GM12878 (cell line): ENCODE results near the gene TRIM63. TPM values are rescaled to one million over a fixed set of nuclear protein-coding genes. Genes with fewer than 3 reads are reported as not detected.

Source experiments
- ATAC-seq: fragments of 200-7000 bp; cut with Tn5 transposase; 3 replicates; pipeline ENCODE4 v1.9.1; 2020; ENCODE audit warnings: mild to moderate bottlenecking, moderate library complexity
- BruUV-seq: library from RNA; stranded (reverse); fragments of 400-500 nt; replicated peaks from 2 replicates; lab custom pipeline; 2021; lab: Mats Ljungman, UMichigan
- CTCF ChIA-PET: fragments of 300-600 bp; sonication (Branson Sonifier 250); formaldehyde crosslinking; extraction: SDS; loops from one replicate; lab custom pipeline; 2021; ENCODE audit warnings: inconsistent platforms; lab: Yijun Ruan, JAX
- POLR2A ChIA-PET: fragments of 350-600 bp; formaldehyde crosslinking; extraction: SDS; loops from one replicate; lab custom pipeline; 2021; ENCODE audit warnings: inconsistent platforms; lab: Charles Lee
- RAD21 ChIA-PET: fragments of 300-600 bp; sonication (Branson Sonifier 250); formaldehyde crosslinking; loops from one replicate; lab custom pipeline; 2023; ENCODE audit warnings: antibody characterized with exemption; ENCODE audit not compliant: unreplicated experiment; lab: Charles Lee
- SMC1A ChIA-PET: fragments of 300-600 bp; sonication (Branson Sonifier 250); formaldehyde crosslinking; loops from one replicate; lab custom pipeline; 2023; ENCODE audit not compliant: unreplicated experiment, uncharacterized antibody; lab: Charles Lee
- DNase-seq: peaks from one replicate; pipeline ENCODE4 v3.0.0-alpha.2; 2011; ENCODE audit warnings: low read depth, low spot score
- FAIRE-seq: peaks from 3 replicates; lab custom pipeline; 2011; peaks lifted over from hg19 to GRCh38; lab: Jason Lieb, UNC
- H2AFZ ChIP-seq: 2 replicates; pipeline ENCODE4 v1.6.0; 2011; ENCODE audit warnings: low read depth, low read length, control low read depth; ENCODE audit not compliant: control insufficient read depth
- H3K27ac ChIP-seq: 2 replicates; pipeline ENCODE4 v1.5.1; 2011; ENCODE audit warnings: control low read depth; ENCODE audit not compliant: control insufficient read depth, insufficient read depth
- H3K27me3 ChIP-seq, 2 experiments: replicated peaks in 1 of 2; 2 replicates each; pipeline versions ENCODE4 v1.6.0 to v1.6.1; 2011; ENCODE audit warnings: low read length in 1 of 2; ENCODE audit not compliant: control insufficient read depth in 2 of 2, insufficient read depth in 2 of 2
- H3K36me3 ChIP-seq, 2 experiments: 2 replicates each; pipeline ENCODE4 v1.5.1; 2011; ENCODE audit warnings: low read length in 1 of 2; ENCODE audit not compliant: control insufficient read depth in 2 of 2, insufficient read depth in 2 of 2
- H3K4me1 ChIP-seq: 2 replicates; pipeline ENCODE4 v1.6.1; 2011; ENCODE audit warnings: mild to moderate bottlenecking, low read length, moderate library complexity, mixed read lengths; ENCODE audit not compliant: control insufficient read depth, insufficient read depth
- H3K4me2 ChIP-seq: 2 replicates; pipeline ENCODE4 v1.6.0; 2011; ENCODE audit warnings: control low read depth; ENCODE audit not compliant: control insufficient read depth, insufficient read depth
- H3K4me3 ChIP-seq: fragments of 200-600 bp; sonication (generic); 2 replicates; pipeline ENCODE4 v1.5.1; 2016
- H3K79me2 ChIP-seq: 2 replicates; pipeline ENCODE4 v1.6.0; 2011; ENCODE audit warnings: low read length; ENCODE audit not compliant: control insufficient read depth, insufficient read depth
- H3K9ac ChIP-seq: 2 replicates; pipeline ENCODE4 v1.8.0; 2011; ENCODE audit warnings: low read length, control low read depth, mixed read lengths; ENCODE audit not compliant: control insufficient read depth, insufficient read depth
- H3K9me3 ChIP-seq: replicated peaks from 3 replicates; pipeline ENCODE4 v1.5.1; 2011; ENCODE audit warnings: mild to moderate bottlenecking, low read length; ENCODE audit not compliant: control insufficient read depth, insufficient read depth
- H4K20me1 ChIP-seq: 2 replicates; pipeline ENCODE4 v1.6.0; 2011; ENCODE audit not compliant: control insufficient read depth, insufficient read depth
- CHD1 ChIP-seq: IDR thresholded peaks from 2 replicates; pipeline ENCODE4 v1.6.1; 2012; ENCODE audit warnings: low read depth, low read length, improper control_type of control experiment
- HDGF ChIP-seq: fragments of 450-650 bp; IDR thresholded peaks from 2 replicates; pipeline ENCODE4 v1.6.1; 2016; ENCODE audit warnings: antibody characterized with exemption
- IKZF2 ChIP-seq, 2 experiments: fragments of 450-650 bp; IDR thresholded peaks; 2 replicates each; pipeline ENCODE4 v1.6.1; 2017; ENCODE audit warnings: mild to moderate bottlenecking in 2 of 2, moderate library complexity in 2 of 2
- KDM1A ChIP-seq: fragments of 200-600 bp; sonication (generic); IDR thresholded peaks from 2 replicates; pipeline ENCODE4 v1.6.1; 2016; ENCODE audit warnings: borderline replicate concordance
- LARP7 ChIP-seq: fragments of 450-650 bp; IDR thresholded peaks from 2 replicates; pipeline ENCODE4 v1.6.1; 2017; ENCODE audit warnings: mild to moderate bottlenecking
- MEF2A ChIP-seq: IDR thresholded peaks from 2 replicates; pipeline ENCODE4 v1.6.1; 2011; ENCODE audit warnings: low read depth, mild to moderate bottlenecking, low read length, moderate library complexity; ENCODE audit not compliant: insufficient read depth
- MYB ChIP-seq: fragments of 150-350 bp; IDR thresholded peaks from 2 replicates; pipeline ENCODE4 v1.6.1; 2014; ENCODE audit warnings: mild to moderate bottlenecking, low read depth, low read length, borderline replicate concordance
- NBN ChIP-seq: fragments of 450-650 bp; IDR thresholded peaks from 2 replicates; pipeline ENCODE4 v1.6.1; 2016
- RAD21 ChIP-seq: IDR thresholded peaks from 2 replicates; pipeline ENCODE4 v1.6.1; 2011; ENCODE audit warnings: mild to moderate bottlenecking, low read depth, low read length, moderate library complexity; ENCODE audit not compliant: insufficient read depth
- RCOR1 ChIP-seq: conservative IDR thresholded peaks from 2 replicates; pipeline ENCODE4 v1.6.1; 2012; ENCODE audit warnings: low read depth, low read length, improper control_type of control experiment
- RFX5 ChIP-seq: IDR thresholded peaks from 2 replicates; pipeline ENCODE4 v1.6.1; 2011; ENCODE audit warnings: low read depth, low read length, improper control_type of control experiment
- YBX1 ChIP-seq: fragments of 450-650 bp; IDR thresholded peaks from 2 replicates; pipeline ENCODE4 v1.6.1; 2016; ENCODE audit warnings: antibody characterized with exemption
- WGBS: methylation state at CpG from one replicate; pipeline ENCODE4 v1.1.6; 2016; ENCODE audit warnings: low lambda C conversion rate; ENCODE audit not compliant: insufficient replicate concordance, insufficient coverage; ENCODE audit errors: missing lambda C conversion rate; 5-methylcytosine and 5-hydroxymethylcytosine counted together
- in situ Hi-C: fragments of 300-500 bp; cut with MboI; formaldehyde crosslinking; loops from 9 replicates; pipeline ENCODE4 v1.14.3; 2018; ENCODE audit warnings: mixed read lengths
- intact Hi-C: fragments of 100-400 bp; cut with micrococcal nuclease; formaldehyde crosslinking; loops from one replicate; pipeline ENCODE4 v1.14.2; 2022; ENCODE audit not compliant: unreplicated experiment
- polyA plus RNA-seq, 11 experiments: library from polyadenylated mRNA; depleted of rRNA in 4 of 11; unstranded in 6 of 11; stranded (reverse) in 5 of 11; fragments of >200 nt; fragmentation: Nextera tagmentation in 4 of 11; fragmentation: Illumina TruSeq in 1 of 11; extraction: Ambion mirVana in 4 of 11; extraction: Trizol in 1 of 11; gene quantifications; 1 replicate in 1 of 11; 2 replicates in 10 of 11; pipeline versions ENCODE4 v1.2.1 to v1.2.3, GENCODE V29; 2011 to 2016; ENCODE audit warnings: inconsistent platforms in 2 of 11, missing spikeins in 2 of 11, low read depth in 1 of 11
- total RNA-seq, 4 experiments: library from RNA; depleted of rRNA in 3 of 4; stranded (reverse); fragments of >200 nt in 3 of 4; fragmentation: Illumina TruSeq in 1 of 4; extraction: Trizol in 1 of 4; gene quantifications; 2 replicates each; pipeline versions ENCODE4 v1.2.1 to v1.2.3, GENCODE V29; 2013 to 2021
- TF ChIP-seq, protein P1 (sequence below): IDR thresholded peaks from 2 replicates; pipeline ENCODE4 v1.6.1; 2011; ENCODE audit warnings: low read depth, low read length, improper control_type of control experiment, borderline replicate concordance
- TF ChIP-seq, protein P2 (sequence below): fragments of 450-650 bp; IDR thresholded peaks from 2 replicates; pipeline ENCODE4 v1.6.1; 2016; ENCODE audit warnings: mild to moderate bottlenecking, moderate library complexity, borderline replicate concordance
- TF ChIP-seq, protein P3 (sequence below): fragments of 450-650 bp; conservative IDR thresholded peaks from 2 replicates; pipeline ENCODE4 v1.6.1; 2017; ENCODE audit warnings: mild to moderate bottlenecking, moderate library complexity
- TF ChIP-seq, protein P4 (sequence below): fragments of 450-650 bp; IDR thresholded peaks from 2 replicates; pipeline ENCODE4 v1.6.1; 2017; ENCODE audit warnings: low read depth, mild to moderate bottlenecking, moderate library complexity

Gene TRIM63
- total and polyA plus RNA-seq, 10 of the 15 experiments (the other 5 are each of a cell fraction or from before 2014, with no cell fraction given): not detected

DNA sequence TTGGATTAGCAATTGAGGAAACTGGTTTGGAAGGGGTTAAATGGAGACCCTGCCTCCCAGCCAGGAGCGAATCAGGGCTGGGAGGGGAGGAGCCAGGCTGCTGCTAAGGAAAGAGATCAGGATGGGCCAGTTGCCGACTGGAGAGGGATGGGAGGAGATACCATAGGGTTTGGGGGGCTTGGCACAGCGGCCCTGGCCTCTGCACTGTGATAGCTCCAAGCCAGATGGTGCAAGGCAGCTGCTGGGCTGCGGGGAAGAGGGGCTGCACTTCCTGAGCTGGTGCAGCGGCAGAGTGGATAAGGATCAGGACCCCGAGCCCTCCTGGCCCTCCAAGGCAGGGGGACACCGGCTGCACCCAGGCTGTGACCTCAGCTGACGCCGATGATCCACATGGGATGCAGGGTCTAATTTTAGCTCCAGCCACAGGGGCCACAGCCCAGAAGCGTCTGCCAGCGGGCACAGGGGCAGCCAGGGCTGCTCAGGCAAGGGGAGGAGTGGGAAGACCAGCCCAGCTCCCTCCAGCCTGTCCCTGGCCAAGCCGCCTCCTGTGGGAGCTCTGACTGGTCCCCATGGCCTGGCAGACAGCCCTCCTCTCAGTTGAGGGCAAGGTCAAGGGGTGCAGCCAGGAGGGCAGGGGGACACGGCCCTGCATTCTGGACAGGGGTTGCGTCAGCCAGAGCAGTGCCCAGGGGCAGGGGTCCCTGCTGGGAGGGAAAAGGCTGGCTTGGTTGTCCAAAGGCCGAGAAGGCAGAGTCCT, 45.6 kb downstream of the TRIM63 start, which contains the start of gene EXTL1:
Gene EXTL1 (plus strand): TSS at position 129 of the 757 bp plus-strand sequence. CDS start 872 bp downstream, outside the sequence.
- H3K9me3 ChIP-seq: no peaks in the 10 kb centered on the region
- in situ Hi-C loops: no loop called here
- ChIA-PET SMC1A (interaction anchor here (0.6 kb wide), 1 partner anchor 1607 kb away, joined by 3 read pairs; no protein-coding TSS in a partner anchor), CTCF (interaction anchor here (1.1 kb wide), 1 partner anchor 13 kb away, joined by 4 read pairs; no protein-coding TSS in a partner anchor), RAD21 (no interaction called here), POLR2A (no interaction called here)
- intact Hi-C loops: no loop called here
- H3K9ac ChIP-seq: no peak within 1 kb of the TSS
- no peak within 1 kb of the TSS for H3K27ac ChIP-seq
- no peaks in the 10 kb centered on the region for H3K79me2 ChIP-seq
- H2AFZ ChIP-seq: no peak within 1 kb of the TSS
- no peak within 1 kb of the TSS for H3K4me2 ChIP-seq
- H4K20me1 ChIP-seq: no peaks in the 10 kb centered on the region
- H3K36me3 ChIP-seq: no peaks in the 10 kb centered on the region
- ATAC-seq: no peak
- H3K27me3 ChIP-seq: no peaks in the 10 kb centered on the region; a peak in 3 of 4 replicates
- DNase-seq: no peak
- no peak for FAIRE-seq
- peaks cover 4% of the 10 kb centered on the region; the same call in 1 of the 2 replicates for H3K4me1 ChIP-seq
- no peak within 1 kb of the TSS for H3K4me3 ChIP-seq
- no TSS peak for BruUV-seq
- WGBS: 24% methylated on average over 15 of the region's 15 CpGs
- TF ChIP-seq, protein P1, sequence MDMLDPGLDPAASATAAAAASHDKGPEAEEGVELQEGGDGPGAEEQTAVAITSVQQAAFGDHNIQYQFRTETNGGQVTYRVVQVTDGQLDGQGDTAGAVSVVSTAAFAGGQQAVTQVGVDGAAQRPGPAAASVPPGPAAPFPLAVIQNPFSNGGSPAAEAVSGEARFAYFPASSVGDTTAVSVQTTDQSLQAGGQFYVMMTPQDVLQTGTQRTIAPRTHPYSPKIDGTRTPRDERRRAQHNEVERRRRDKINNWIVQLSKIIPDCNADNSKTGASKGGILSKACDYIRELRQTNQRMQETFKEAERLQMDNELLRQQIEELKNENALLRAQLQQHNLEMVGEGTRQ: no peak
- no peak for TF ChIP-seq HDGF
- no peak for TF ChIP-seq YBX1
- no peak for TF ChIP-seq NBN
- no peak for TF ChIP-seq RFX5
- no peak for TF ChIP-seq RAD21
- TF ChIP-seq, protein P2, sequence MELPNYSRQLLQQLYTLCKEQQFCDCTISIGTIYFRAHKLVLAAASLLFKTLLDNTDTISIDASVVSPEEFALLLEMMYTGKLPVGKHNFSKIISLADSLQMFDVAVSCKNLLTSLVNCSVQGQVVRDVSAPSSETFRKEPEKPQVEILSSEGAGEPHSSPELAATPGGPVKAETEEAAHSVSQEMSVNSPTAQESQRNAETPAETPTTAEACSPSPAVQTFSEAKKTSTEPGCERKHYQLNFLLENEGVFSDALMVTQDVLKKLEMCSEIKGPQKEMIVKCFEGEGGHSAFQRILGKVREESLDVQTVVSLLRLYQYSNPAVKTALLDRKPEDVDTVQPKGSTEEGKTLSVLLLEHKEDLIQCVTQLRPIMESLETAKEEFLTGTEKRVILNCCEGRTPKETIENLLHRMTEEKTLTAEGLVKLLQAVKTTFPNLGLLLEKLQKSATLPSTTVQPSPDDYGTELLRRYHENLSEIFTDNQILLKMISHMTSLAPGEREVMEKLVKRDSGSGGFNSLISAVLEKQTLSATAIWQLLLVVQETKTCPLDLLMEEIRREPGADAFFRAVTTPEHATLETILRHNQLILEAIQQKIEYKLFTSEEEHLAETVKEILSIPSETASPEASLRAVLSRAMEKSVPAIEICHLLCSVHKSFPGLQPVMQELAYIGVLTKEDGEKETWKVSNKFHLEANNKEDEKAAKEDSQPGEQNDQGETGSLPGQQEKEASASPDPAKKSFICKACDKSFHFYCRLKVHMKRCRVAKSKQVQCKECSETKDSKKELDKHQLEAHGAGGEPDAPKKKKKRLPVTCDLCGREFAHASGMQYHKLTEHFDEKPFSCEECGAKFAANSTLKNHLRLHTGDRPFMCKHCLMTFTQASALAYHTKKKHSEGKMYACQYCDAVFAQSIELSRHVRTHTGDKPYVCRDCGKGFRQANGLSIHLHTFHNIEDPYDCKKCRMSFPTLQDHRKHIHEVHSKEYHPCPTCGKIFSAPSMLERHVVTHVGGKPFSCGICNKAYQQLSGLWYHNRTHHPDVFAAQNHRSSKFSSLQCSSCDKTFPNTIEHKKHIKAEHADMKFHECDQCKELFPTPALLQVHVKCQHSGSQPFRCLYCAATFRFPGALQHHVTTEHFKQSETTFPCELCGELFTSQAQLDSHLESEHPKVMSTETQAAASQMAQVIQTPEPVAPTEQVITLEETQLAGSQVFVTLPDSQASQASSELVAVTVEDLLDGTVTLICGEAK: no peak
- no peak for TF ChIP-seq LARP7
- no peak for TF ChIP-seq KDM1A
- TF ChIP-seq, protein P3, sequence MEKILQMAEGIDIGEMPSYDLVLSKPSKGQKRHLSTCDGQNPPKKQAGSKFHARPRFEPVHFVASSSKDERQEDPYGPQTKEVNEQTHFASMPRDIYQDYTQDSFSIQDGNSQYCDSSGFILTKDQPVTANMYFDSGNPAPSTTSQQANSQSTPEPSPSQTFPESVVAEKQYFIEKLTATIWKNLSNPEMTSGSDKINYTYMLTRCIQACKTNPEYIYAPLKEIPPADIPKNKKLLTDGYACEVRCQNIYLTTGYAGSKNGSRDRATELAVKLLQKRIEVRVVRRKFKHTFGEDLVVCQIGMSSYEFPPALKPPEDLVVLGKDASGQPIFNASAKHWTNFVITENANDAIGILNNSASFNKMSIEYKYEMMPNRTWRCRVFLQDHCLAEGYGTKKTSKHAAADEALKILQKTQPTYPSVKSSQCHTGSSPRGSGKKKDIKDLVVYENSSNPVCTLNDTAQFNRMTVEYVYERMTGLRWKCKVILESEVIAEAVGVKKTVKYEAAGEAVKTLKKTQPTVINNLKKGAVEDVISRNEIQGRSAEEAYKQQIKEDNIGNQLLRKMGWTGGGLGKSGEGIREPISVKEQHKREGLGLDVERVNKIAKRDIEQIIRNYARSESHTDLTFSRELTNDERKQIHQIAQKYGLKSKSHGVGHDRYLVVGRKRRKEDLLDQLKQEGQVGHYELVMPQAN: no peak
- no peak for TF ChIP-seq MYB
- no peak for TF ChIP-seq RCOR1
- TF ChIP-seq, protein P4, sequence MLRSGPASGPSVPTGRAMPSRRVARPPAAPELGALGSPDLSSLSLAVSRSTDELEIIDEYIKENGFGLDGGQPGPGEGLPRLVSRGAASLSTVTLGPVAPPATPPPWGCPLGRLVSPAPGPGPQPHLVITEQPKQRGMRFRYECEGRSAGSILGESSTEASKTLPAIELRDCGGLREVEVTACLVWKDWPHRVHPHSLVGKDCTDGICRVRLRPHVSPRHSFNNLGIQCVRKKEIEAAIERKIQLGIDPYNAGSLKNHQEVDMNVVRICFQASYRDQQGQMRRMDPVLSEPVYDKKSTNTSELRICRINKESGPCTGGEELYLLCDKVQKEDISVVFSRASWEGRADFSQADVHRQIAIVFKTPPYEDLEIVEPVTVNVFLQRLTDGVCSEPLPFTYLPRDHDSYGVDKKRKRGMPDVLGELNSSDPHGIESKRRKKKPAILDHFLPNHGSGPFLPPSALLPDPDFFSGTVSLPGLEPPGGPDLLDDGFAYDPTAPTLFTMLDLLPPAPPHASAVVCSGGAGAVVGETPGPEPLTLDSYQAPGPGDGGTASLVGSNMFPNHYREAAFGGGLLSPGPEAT: no peak
- TF ChIP-seq CHD1: no peak
- TF ChIP-seq IKZF2 (IDR thresholded peaks at IDR 0.05): no peak
- no peak for TF ChIP-seq MEF2A
